GM11168 (cell line): ENCODE data around the gene STAB1.

Source experiments
- in situ Hi-C: fragments of 300-500 bp; cut with MboI; formaldehyde crosslinking; loops from one replicate; pipeline ENCODE4 v1.12.0; 2022; ENCODE audit warnings: low sequenced_read_pairs; ENCODE audit not compliant: unreplicated experiment

STAB1 gene

GRCh38 chr3:52456800-52457183 is 38.3 kb upstream of the STAB1 start:
- in situ Hi-C loops, result no loop called here

GRCh38 chr3:52458031-52458760 is 36.9 kb upstream of the STAB1 start:
- in situ Hi-C loops, result no loop called here

GRCh38 chr3:52458770-52459545 is 36.2 kb upstream of the STAB1 start:
- in situ Hi-C loops, result no loop called here

- in situ Hi-C loops, result no loop called here
Measured at GRCh38 chr3:52461874-52462273, 33.3 kb upstream of the STAB1 start.

- in situ Hi-C loops, result no loop called here
Measured at GRCh38 chr3:52463416-52463815, 31.7 kb upstream of the STAB1 start.

GRCh38 chr3:52468336-52468735 is 26.8 kb upstream of the STAB1 start:
- in situ Hi-C loops, result no loop called here

GRCh38 chr3:52469001-52469400 is 26.1 kb upstream of the STAB1 start:
- in situ Hi-C loops, result no loop called here

GRCh38 chr3:52470920-52471319 is 24.2 kb upstream of the STAB1 start:
- in situ Hi-C loops, result no loop called here

- in situ Hi-C loops, result no loop called here
Measured at GRCh38 chr3:52471371-52472238, 23.5 kb upstream of the STAB1 start.

GRCh38 chr3:52472239-52473000 is 22.7 kb upstream of the STAB1 start:
- in situ Hi-C loops, result no loop called here

- in situ Hi-C loops, result no loop called here
Measured at GRCh38 chr3:52473026-52473425, 22.1 kb upstream of the STAB1 start.

- in situ Hi-C loops, result no loop called here
Measured at GRCh38 chr3:52477076-52477795, 17.9 kb upstream of the STAB1 start.

- in situ Hi-C loops, result no loop called here
Measured at GRCh38 chr3:52477796-52478095, 17.4 kb upstream of the STAB1 start.

GRCh38 chr3:52479037-52479876 is 15.9 kb upstream of the STAB1 start:
- in situ Hi-C loops, result no loop called here

GRCh38 chr3:52479877-52480575 is 15.1 kb upstream of the STAB1 start:
- in situ Hi-C loops, result no loop called here

GRCh38 chr3:52480768-52481715 is 14.1 kb upstream of the STAB1 start:
- in situ Hi-C loops, result no loop called here
